Small intestine (tissue), 7 donors: ENCODE data around the gene POMC. TPM values are rescaled to one million over a fixed set of nuclear protein-coding genes. Genes with fewer than 3 reads are reported as not detected.
A peak's percentile ranks its signal among the peaks of the same experiment; 100 is the strongest.
"Not testable (repeated sequence)": the region's sequence is repeated elsewhere in the genome, so short reads cannot be mapped to it uniquely, and the experiment has no call there.

Experiments used
- DNase-seq, 2 donors: peaks; one replicate each; pipeline versions ENCODE4 v3.0.0 to v3.0.0-alpha.2; 2013
- FAIRE-seq: peaks from 2 replicates; lab custom pipeline; 2012; peaks lifted over from hg19 to GRCh38; lab: Jason Lieb, UNC
- H3K27ac ChIP-seq, 3 donors: one replicate each; pipeline ENCODE4 v1.5.1; 2013; ENCODE audit warnings: low read length in 2 of 3, mild to moderate bottlenecking in 2 of 3, control low read depth in 1 of 3, inconsistent platforms in 1 of 3, low read depth in 1 of 3, moderate library complexity in 1 of 3
- H3K27me3 ChIP-seq, 3 donors: one replicate each; pipeline ENCODE4 v1.6.1; 2013; ENCODE audit warnings: low read length in 3 of 3, inconsistent platforms in 1 of 3; ENCODE audit not compliant: control insufficient read depth in 3 of 3, insufficient read depth in 3 of 3
- H3K36me3 ChIP-seq, 3 donors: one replicate each; pipeline ENCODE4 v1.6.1; 2013; ENCODE audit warnings: low read length in 3 of 3, inconsistent platforms in 1 of 3, low read depth in 1 of 3, mild to moderate bottlenecking in 1 of 3, moderate library complexity in 1 of 3; ENCODE audit not compliant: control insufficient read depth in 3 of 3, insufficient read depth in 2 of 3
- H3K4me1 ChIP-seq, 3 donors: one replicate each; pipeline ENCODE4 v1.6.1; 2013; ENCODE audit warnings: low read length in 2 of 3, inconsistent platforms in 1 of 3, low read depth in 1 of 3, mild to moderate bottlenecking in 1 of 3, moderate library complexity in 1 of 3; ENCODE audit not compliant: control insufficient read depth in 3 of 3, insufficient read depth in 2 of 3
- H3K4me3 ChIP-seq, 3 donors: one replicate each; pipeline ENCODE4 v1.5.1; 2013; ENCODE audit warnings: low read length in 3 of 3, control low read depth in 1 of 3, inconsistent platforms in 1 of 3, low read depth in 1 of 3, mild to moderate bottlenecking in 1 of 3, moderate library complexity in 1 of 3
- H3K9me3 ChIP-seq, 2 donors: one replicate each; pipeline ENCODE4 v1.6.1; 2013; ENCODE audit warnings: low read depth in 1 of 2, low read length in 1 of 2; ENCODE audit not compliant: control insufficient read depth in 2 of 2, insufficient read depth in 1 of 2
- WGBS, 3 donors: extraction: QIAGEN DNeasy Blood & Tissue Kit; methylation state at CpG; one replicate each; pipeline ENCODE4 v1.1.7; 2013; 5-methylcytosine and 5-hydroxymethylcytosine counted together
- polyA plus RNA-seq, 4 donors: library from polyadenylated mRNA; stranded (reverse) in 3 of 4; unstranded in 1 of 4; fragments of 200-250 nt in 3 of 4; fragments of 120-200 nt in 1 of 4; gene quantifications; one replicate each; pipeline versions ENCODE4 v1.2.1 to v1.2.3, GENCODE V29; 2013
- donor health status: healthy with polysubstance abuse.
- donor health status: control.
- donor health status: control.
- donor health status: Bipolar disorder and iron deficiency.
- donor health status: healthy.

Gene POMC
- polyA plus RNA-seq, 4 donors: 0.67 to 3.7 (median 1.9) TPM

DNA sequence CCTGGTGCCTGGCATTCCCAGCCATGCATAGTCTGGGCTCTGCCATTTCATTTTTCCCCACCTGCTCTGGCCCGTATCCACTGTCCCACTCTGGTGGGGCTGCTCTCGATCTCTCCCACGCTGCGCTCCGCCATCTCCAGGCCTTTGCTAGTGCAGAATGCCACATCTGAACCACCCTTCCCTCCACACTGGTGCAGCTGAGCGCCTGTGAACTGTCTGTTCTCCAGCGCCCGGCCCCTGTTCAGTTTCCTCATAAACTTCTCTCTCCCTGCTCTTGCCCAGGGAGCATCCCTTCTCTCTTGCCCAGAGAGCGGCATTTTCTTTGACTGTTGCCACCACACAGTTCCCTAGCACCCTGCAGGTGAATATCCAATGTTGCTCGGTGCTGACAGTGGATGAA, 21.5 kb downstream of the POMC start:
- Histone ChIP-seq H3K4me3 (no peak overlapping the region), H3K27me3 (no peaks in the 10 kb centered on the region), H3K27ac (no peak overlapping the region), H3K36me3 (peaks cover 0 to 49% (median 0%) of the 10 kb centered on the region in 3 donors), H3K9me3 (no peaks in the 10 kb centered on the region), H3K4me1 (no peaks in the 10 kb centered on the region)
- DNase-seq (no peak), FAIRE-seq (no peak)
- WGBS, 3 donors: 96 to 97% (median 97%) methylated on average over 10 of the region's 10 CpGs

DNA sequence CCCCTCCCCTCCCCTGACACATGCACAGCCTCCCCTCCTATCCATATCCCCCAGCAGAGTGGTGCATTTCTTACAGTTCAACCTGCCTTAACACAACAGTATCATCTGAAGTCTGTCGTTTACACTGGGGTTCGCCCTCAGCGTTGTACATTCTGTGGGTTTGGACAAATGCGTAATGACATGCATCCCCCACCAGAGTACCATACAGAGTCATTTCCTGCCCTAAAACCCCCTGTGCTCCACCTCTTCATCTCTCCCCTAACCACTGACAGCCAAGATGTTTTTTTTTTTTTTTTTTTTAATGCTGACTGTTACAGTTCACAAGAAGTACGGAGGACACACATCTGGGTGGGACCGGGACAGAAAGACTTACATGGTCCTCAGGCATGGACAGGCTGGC, 22.6 kb downstream of the POMC start:
- no peak overlapping the region for H3K27ac ChIP-seq
- no peak overlapping the region for H3K4me3 ChIP-seq
- no peaks in the 10 kb centered on the region for H3K27me3 ChIP-seq
- H3K9me3 ChIP-seq: no peaks in the 10 kb centered on the region
- no peak for FAIRE-seq
- 69 to 89% (median 83%) methylated on average over 6 of the region's 6 CpGs for WGBS, 3 donors
- DNase-seq: no peak
- H3K4me1 ChIP-seq: no peaks in the 10 kb centered on the region
- peaks cover 0 to 48% (median 0%) of the 10 kb centered on the region in 3 donors for H3K36me3 ChIP-seq

DNA sequence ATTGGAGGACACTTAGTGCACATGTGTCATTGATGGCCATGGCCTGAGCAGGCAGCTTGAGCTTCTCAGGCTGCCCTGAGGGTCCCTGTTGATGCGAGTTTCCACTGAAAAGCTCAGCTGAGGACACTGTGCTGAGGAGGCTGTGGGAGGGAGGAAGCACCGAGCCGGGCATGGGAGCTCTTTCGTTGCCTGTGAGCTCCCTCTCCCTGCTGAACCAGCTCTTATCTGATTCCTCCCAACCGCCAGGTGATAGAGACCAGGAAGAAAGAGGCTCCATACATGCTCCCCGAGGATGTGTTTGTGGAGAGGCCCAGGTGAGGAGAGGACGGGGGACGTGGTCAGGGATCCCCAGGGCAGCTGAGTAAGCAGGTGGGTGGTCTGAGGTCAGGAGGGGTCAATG, 27.3 kb downstream of the POMC start:
- DNase-seq (peak; percentile 10 to 22), FAIRE-seq (no peak)
- no peak overlapping the region for H3K27ac ChIP-seq
- peaks cover 0 to 2% (median 0%) of the 10 kb centered on the region in 3 donors for H3K27me3 ChIP-seq
- WGBS, 3 donors: 8 to 59% (median 32%) methylated on average over 8 of the region's 8 CpGs
- H3K4me3 ChIP-seq: no peak overlapping the region
- no peaks in the 10 kb centered on the region for H3K9me3 ChIP-seq
- H3K4me1 ChIP-seq: no peaks in the 10 kb centered on the region
- peaks cover 0 to 44% (median 0%) of the 10 kb centered on the region in 3 donors for H3K36me3 ChIP-seq

DNA sequence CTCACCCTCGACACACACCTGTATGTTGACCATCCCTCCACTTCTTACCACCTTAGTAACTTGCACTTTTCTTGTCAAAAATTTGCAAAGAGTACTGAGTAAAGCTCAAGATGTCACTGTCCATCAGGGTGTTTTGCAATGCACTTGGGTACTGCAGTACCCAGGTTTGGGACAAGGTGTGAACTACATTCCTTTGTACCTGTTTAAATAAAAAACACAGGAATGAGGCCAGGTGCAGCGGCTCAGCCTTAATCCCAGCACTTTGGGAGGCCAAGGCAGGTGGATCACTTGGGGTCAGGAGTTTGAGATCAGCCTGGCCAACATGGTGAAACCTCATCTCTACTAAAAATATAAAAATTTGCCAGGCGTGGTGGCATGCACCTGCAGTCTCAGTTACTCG, 27.8 kb downstream of the POMC start:
- H3K4me3 ChIP-seq, FAIRE-seq: not testable (repeated sequence)
- WGBS, 3 donors: 74 to 81% (median 77%) methylated on average over 4 of the region's 4 CpGs

DNA sequence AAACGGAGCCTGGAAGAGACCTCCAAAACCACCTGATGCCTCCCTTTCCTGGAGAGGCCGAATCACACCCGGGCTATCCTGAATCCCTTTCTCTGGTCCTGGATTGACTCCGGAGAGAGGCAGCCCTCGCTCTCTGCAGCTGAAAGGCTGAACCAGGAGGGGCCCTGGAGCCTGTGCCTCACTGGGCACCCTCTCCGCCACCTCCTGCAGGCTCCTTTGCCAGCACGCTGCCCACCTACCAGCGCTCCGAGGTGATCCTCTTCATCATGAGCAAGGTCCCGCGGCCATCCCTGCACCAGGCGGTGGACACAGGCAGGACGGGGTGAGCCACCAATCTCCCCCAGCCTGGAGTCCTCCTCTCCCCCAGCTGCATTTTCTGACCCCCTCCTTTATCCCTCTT, 35.7 kb downstream of the POMC start:
- Histone ChIP-seq H3K27ac (peak overlapping the region in 1 of 3 donors; percentile 68), H3K9me3 (no peaks in the 10 kb centered on the region), H3K4me3 (peak overlapping the region in 1 of 3 donors; percentile 3), H3K4me1 (peaks cover 0 to 20% (median 0%) of the 10 kb centered on the region in 3 donors), H3K27me3 (peaks cover 0 to 7% (median 0%) of the 10 kb centered on the region in 3 donors), H3K36me3 (peaks cover 0 to 21% (median 0%) of the 10 kb centered on the region in 3 donors)
- FAIRE-seq (no peak), DNase-seq (no peak)
- WGBS, 3 donors: 80 to 92% (median 85%) methylated on average over 11 to 13 of the region's 13 CpGs

More for the DNA sequence above, 27.8 kb downstream of the POMC start:
- not testable (repeated sequence) for DNase-seq, H3K4me1 ChIP-seq, H3K9me3 ChIP-seq, H3K27me3 ChIP-seq, H3K27ac ChIP-seq
- peaks cover 0 to 41% (median 0%) of the 10 kb centered on the region in 3 donors for H3K36me3 ChIP-seq

DNA sequence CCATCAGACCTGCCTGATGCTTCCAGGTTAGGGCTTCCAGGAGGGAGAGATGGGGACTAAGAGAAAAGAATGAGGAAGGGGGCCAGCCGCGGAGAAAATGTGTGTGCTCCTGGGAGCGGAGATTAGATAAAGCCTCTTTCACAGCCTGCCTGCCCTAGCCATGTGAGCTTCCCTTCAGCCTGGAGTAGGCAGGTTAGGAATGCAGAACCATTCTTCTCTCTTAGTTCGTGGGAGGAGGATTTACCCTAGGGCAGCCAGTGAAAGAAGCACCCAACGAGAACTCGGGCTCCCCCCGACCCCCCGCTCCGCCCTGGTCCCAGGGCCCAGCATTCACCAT, 36.1 kb downstream of the POMC start:
- no peak for FAIRE-seq
- peaks cover 0 to 20% (median 0%) of the 10 kb centered on the region in 3 donors for H3K4me1 ChIP-seq
- no peak for DNase-seq
- no peaks in the 10 kb centered on the region for H3K9me3 ChIP-seq
- peak overlapping the region in 1 of 3 donors; percentile 22 for H3K4me3 ChIP-seq
- H3K27ac ChIP-seq: peak overlapping the region in 1 of 3 donors; percentile 68
- H3K27me3 ChIP-seq: peaks cover 0 to 7% (median 0%) of the 10 kb centered on the region in 3 donors
- WGBS, 3 donors: 0 to 50% (median 36%) methylated on average over 4 to 9 of the region's 9 CpGs
- peaks cover 0 to 18% (median 0%) of the 10 kb centered on the region in 3 donors for H3K36me3 ChIP-seq

DNA sequence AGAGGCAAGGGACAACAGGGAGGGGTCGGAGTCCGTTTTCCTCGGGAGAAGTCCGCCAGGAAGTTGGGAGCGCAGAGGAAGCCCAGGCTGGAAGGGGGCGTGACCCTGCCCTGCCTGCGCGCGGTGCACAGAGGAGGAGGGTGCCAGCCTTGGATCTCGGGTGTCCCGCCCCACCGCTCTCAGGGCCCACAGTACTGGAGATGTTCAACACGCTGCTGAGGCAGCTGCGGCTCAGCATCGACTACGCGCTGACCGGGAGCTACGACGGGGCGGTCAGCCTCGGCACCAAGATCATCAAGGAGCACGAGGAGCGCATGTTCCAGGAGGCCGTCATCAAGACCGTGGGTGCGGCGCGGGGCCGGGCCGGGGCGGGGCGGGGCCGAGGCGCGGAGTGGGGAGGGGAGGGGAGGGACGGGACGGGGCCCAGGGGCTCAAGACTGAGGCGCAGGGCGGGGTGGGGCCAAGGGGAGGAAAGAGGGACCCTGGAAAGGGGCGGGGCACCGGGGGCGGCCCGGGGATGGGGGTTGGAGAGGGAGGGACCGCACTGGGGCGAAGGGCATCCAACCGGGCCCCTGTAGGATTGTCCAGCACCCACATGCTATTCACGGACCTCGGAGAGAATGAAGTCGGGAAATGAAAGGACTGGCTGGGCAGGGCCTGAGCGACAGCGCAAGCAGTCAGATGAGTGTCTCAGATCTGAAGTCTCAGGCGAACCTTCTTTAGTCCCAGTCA, 36.6 kb downstream of the POMC start:
- 0 to 14% (median 4%) methylated on average over 30 to 53 of the region's 53 CpGs for WGBS, 3 donors
- FAIRE-seq: no peak

DNA sequence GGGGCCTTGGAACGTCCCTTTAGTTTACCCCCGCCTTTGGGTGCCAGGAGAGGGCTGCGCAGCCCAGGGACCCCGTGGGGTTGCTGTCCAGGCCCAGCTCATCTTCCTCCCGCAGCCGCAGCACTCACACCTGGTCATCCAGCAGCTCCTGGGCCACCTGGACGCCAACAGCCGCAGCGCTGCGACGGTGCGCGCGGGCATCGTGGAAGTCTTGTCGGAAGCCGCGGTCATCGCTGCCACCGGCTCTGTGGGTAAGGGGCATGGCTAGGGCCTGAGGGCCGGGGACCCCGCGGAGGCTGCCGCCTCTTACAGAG, 37.2 kb downstream of the POMC start:
- Histone ChIP-seq H3K4me1 (peaks cover 0 to 20% (median 0%) of the 10 kb centered on the region in 3 donors), H3K27ac (peak overlapping the region in 1 of 3 donors; percentile 73), H3K9me3 (no peaks in the 10 kb centered on the region), H3K27me3 (peaks cover 0 to 5% (median 0%) of the 10 kb centered on the region in 3 donors), H3K4me3 (peak overlapping the region in 1 of 3 donors; percentile 33), H3K36me3 (peaks cover 0 to 12% (median 0%) of the 10 kb centered on the region in 3 donors)
- DNase-seq: no peak
- 57 to 63% (median 62%) methylated on average over 24 of the region's 24 CpGs for WGBS, 3 donors
- no peak for FAIRE-seq

More for the DNA sequence above, 36.6 kb downstream of the POMC start:
- peak; percentile 64 to 91 for DNase-seq
- peak overlapping the region in 2 of 3 donors; percentile 33 to 37 for H3K4me3 ChIP-seq
- H3K27ac ChIP-seq: peak overlapping the region in 1 of 3 donors; percentile 73
- H3K36me3 ChIP-seq: peaks cover 0 to 13% (median 0%) of the 10 kb centered on the region in 3 donors
- no peaks in the 10 kb centered on the region for H3K9me3 ChIP-seq
- H3K4me1 ChIP-seq: peaks cover 0 to 20% (median 0%) of the 10 kb centered on the region in 3 donors
- peaks cover 0 to 5% (median 0%) of the 10 kb centered on the region in 3 donors for H3K27me3 ChIP-seq
